Uterus (tissue), 2 donors: ENCODE measurements around the gene CDH4.
"Not testable (repeated sequence)": the region's sequence is repeated elsewhere in the genome, so short reads cannot be mapped to it uniquely, and the experiment has no call there.

Experiments used
- POLR2A ChIP-seq, 2 donors: fragments of 450-650 bp; IDR thresholded peaks; one replicate each; pipeline ENCODE4 v1.6.1; 2016; ENCODE audit warnings: antibody characterized with exemption in 2 of 2, mild to moderate bottlenecking in 1 of 2, moderate library complexity in 1 of 2
- TF ChIP-seq, protein P1 (sequence below), 4 experiments: fragments of 200-600 bp in 2 of 4; fragments of 450-650 bp in 2 of 4; sonication (generic) in 2 of 4; IDR thresholded peaks; one replicate each; pipeline ENCODE4 v1.5.1; 2016 to 2019; ENCODE audit warnings: antibody characterized with exemption in 4 of 4, mild to moderate bottlenecking in 2 of 4, moderate library complexity in 1 of 4

- not testable (repeated sequence) for TF ChIP-seq POLR2A (IDR thresholded peaks at IDR 0.05)
- TF ChIP-seq, protein P1, sequence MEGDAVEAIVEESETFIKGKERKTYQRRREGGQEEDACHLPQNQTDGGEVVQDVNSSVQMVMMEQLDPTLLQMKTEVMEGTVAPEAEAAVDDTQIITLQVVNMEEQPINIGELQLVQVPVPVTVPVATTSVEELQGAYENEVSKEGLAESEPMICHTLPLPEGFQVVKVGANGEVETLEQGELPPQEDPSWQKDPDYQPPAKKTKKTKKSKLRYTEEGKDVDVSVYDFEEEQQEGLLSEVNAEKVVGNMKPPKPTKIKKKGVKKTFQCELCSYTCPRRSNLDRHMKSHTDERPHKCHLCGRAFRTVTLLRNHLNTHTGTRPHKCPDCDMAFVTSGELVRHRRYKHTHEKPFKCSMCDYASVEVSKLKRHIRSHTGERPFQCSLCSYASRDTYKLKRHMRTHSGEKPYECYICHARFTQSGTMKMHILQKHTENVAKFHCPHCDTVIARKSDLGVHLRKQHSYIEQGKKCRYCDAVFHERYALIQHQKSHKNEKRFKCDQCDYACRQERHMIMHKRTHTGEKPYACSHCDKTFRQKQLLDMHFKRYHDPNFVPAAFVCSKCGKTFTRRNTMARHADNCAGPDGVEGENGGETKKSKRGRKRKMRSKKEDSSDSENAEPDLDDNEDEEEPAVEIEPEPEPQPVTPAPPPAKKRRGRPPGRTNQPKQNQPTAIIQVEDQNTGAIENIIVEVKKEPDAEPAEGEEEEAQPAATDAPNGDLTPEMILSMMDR (IDR thresholded peaks at IDR 0.05) = not testable (repeated sequence)
These were observed 154.7 kb downstream of the CDH4 start for GRCh38 chr20:61406773-61407172.
